Measurements from ENCODE around the gene RPS3. TPM values are rescaled to one million over a fixed set of nuclear protein-coding genes. Genes with fewer than 3 reads are reported as not detected.
A peak's percentile ranks its signal among the peaks of the same experiment; 100 is the strongest.
"Not testable (repeated sequence)": the region's sequence is repeated elsewhere in the genome, so short reads cannot be mapped to it uniquely, and the experiment has no call there.

Gene RPS3
- polyA plus RNA-seq, 4 donors, result 1,492 to 4,274 (median 3,256) TPM

GRCh38 chr11:75409971-75410370, 10.7 kb downstream of the RPS3 start:
- H3K27me3 ChIP-seq (ENCODE audit: control insufficient read depth in 3 of 3, insufficient read depth in 3 of 3, low read length in 3 of 3); FAIRE-seq; H3K4me1 ChIP-seq (ENCODE audit: control insufficient read depth in 3 of 3, insufficient read depth in 2 of 3, low read depth in 1 of 3, low read length in 2 of 3); H3K27ac ChIP-seq (ENCODE audit: low read depth in 1 of 3, low read length in 2 of 3); DNase-seq; H3K9me3 ChIP-seq (ENCODE audit: control insufficient read depth in 2 of 2, insufficient read depth in 1 of 2, low read depth in 1 of 2, low read length in 1 of 2); H3K4me3 ChIP-seq (ENCODE audit: low read depth in 1 of 3, low read length in 3 of 3): not testable (repeated sequence)
- H3K36me3 ChIP-seq (ENCODE audit: control insufficient read depth in 3 of 3, insufficient read depth in 2 of 3, low read depth in 1 of 3, low read length in 3 of 3), result peaks cover 12 to 47% (median 15%) of the 10 kb centered on the region in 3 donors
- WGBS, 3 donors, result 92 to 97% (median 93%) methylated on average over 7 to 28 of the region's 33 CpGs

- DNase-seq, FAIRE-seq: not testable (repeated sequence)
- WGBS, 3 donors, result 85 to 87% (median 86%) methylated on average over 10 of the region's 10 CpGs
Observed at GRCh38 chr11:75413146-75413545, 13.8 kb downstream of the RPS3 start.

GRCh38 chr11:75413864-75414263, 14.5 kb downstream of the RPS3 start:
- H3K9me3 ChIP-seq (ENCODE audit: control insufficient read depth in 2 of 2, insufficient read depth in 1 of 2, low read depth in 1 of 2, low read length in 1 of 2), result no peaks in the 10 kb centered on the region
- H3K27me3 ChIP-seq (ENCODE audit: control insufficient read depth in 3 of 3, insufficient read depth in 3 of 3, low read length in 3 of 3), result no peaks in the 10 kb centered on the region
- FAIRE-seq (no peak), DNase-seq (no peak)
- H3K27ac ChIP-seq (ENCODE audit: low read depth in 1 of 3, low read length in 2 of 3), result no peak overlapping the region
- 74 to 87% (median 86%) methylated on average over 2 of the region's 2 CpGs for WGBS, 3 donors
- H3K36me3 ChIP-seq (ENCODE audit: control insufficient read depth in 3 of 3, insufficient read depth in 2 of 3, low read depth in 1 of 3, low read length in 3 of 3), result peaks cover 0 to 42% (median 7%) of the 10 kb centered on the region in 3 donors
- H3K4me1 ChIP-seq (ENCODE audit: control insufficient read depth in 3 of 3, insufficient read depth in 2 of 3, low read depth in 1 of 3, low read length in 2 of 3), result no peaks in the 10 kb centered on the region
- no peak overlapping the region for H3K4me3 ChIP-seq (ENCODE audit: low read depth in 1 of 3, low read length in 3 of 3)

More at GRCh38 chr11:75413146-75413545, 13.8 kb downstream of the RPS3 start:
- not testable (repeated sequence) for H3K4me3 ChIP-seq (ENCODE audit: low read depth in 1 of 3, low read length in 3 of 3); H3K4me1 ChIP-seq (ENCODE audit: control insufficient read depth in 3 of 3, insufficient read depth in 2 of 3, low read depth in 1 of 3, low read length in 2 of 3); H3K27ac ChIP-seq (ENCODE audit: low read depth in 1 of 3, low read length in 2 of 3); H3K9me3 ChIP-seq (ENCODE audit: control insufficient read depth in 2 of 2, insufficient read depth in 1 of 2, low read depth in 1 of 2, low read length in 1 of 2); H3K27me3 ChIP-seq (ENCODE audit: control insufficient read depth in 3 of 3, insufficient read depth in 3 of 3, low read length in 3 of 3)
- H3K36me3 ChIP-seq (ENCODE audit: control insufficient read depth in 3 of 3, insufficient read depth in 2 of 3, low read depth in 1 of 3, low read length in 3 of 3), result peaks cover under 1 to 49% (median 7%) of the 10 kb centered on the region in 3 donors

DNA sequence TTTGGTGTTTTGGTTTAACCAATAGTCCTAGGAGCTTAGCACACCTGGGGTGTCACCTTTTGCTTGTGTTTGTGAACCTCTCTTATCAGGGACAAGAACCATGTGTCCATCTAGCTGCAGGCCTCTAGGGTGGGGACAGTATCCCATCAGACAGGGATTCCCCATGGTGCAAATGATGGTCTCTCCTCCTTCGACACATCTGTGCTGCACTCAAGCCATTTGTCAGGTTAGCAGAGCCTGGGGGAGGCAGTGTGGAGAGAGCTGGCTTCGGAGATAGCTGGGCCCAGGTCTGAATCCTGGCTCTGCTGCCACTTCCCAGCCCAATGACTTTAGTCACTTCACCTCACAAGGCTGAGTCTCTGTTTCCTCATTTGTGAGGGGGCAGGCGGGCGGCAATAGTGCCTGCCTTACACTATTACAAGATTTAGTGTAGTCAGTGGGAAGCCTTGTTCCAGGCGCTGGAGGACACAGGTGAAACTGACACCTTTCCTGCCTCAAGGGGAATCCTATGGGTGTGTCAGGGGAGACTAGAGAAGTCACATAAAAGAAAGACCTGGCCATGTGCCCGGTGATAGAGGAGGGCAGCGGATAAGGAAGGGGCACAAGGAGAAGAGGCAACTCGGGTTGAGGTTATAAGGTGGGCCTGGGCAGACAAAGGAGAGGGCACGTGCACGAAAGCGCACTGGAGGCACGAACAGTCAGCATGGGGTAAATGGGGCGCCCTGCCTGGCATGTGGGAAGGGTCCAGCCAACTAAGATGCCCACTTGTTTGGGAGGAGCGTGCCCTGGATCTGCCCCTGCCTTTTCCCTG, 21.1 kb downstream of the RPS3 start:
- no peaks in the 10 kb centered on the region for H3K9me3 ChIP-seq (ENCODE audit: control insufficient read depth in 2 of 2, insufficient read depth in 1 of 2, low read depth in 1 of 2, low read length in 1 of 2)
- peaks cover 0 to 32% (median 0%) of the 10 kb centered on the region in 3 donors for H3K36me3 ChIP-seq (ENCODE audit: control insufficient read depth in 3 of 3, insufficient read depth in 2 of 3, low read depth in 1 of 3, low read length in 3 of 3)
- no peak for FAIRE-seq
- H3K27me3 ChIP-seq (ENCODE audit: control insufficient read depth in 3 of 3, insufficient read depth in 3 of 3, low read length in 3 of 3), result no peaks in the 10 kb centered on the region
- WGBS, 3 donors, result 79 to 87% (median 84%) methylated on average over 14 of the region's 14 CpGs
- H3K27ac ChIP-seq (ENCODE audit: low read depth in 1 of 3, low read length in 2 of 3), result no peak overlapping the region
- no peak overlapping the region for H3K4me3 ChIP-seq (ENCODE audit: low read depth in 1 of 3, low read length in 3 of 3)
- peaks cover 0 to 24% (median 0%) of the 10 kb centered on the region in 3 donors for H3K4me1 ChIP-seq (ENCODE audit: control insufficient read depth in 3 of 3, insufficient read depth in 2 of 3, low read depth in 1 of 3, low read length in 2 of 3)
- no peak for DNase-seq

DNA sequence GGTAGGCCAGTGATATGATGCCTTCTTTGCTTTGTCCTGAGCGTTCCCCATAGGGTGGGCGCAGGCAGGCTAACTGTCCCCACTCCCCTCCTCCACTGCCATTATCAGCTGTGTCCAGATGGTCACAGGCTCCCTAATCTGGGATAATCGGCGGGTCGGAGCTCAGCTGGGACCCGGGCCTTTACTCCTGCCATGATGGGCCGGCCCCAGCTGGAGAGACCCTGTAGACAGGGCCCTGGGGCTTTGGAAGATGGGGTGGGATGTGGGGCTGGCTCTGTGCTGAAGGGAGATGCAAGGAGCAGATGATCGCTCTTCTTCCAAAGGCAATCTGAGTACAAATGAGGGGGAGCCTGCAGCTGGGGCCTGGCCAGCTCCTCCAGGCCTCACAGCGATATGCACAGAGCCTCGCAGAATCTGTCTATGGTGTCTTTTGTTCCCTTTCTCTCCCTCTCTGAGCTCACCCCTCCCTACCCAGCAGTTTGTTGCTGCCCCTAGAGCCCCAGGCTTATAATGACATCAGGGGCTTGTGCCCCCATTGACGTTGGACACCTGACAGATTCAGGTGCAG, 21.8 kb downstream of the RPS3 start:
- no peaks in the 10 kb centered on the region for H3K27me3 ChIP-seq (ENCODE audit: control insufficient read depth in 3 of 3, insufficient read depth in 3 of 3, low read length in 3 of 3)
- H3K27ac ChIP-seq (ENCODE audit: low read depth in 1 of 3, low read length in 2 of 3), result peak overlapping the region in 1 of 3 donors; percentile 50
- no peak overlapping the region for H3K4me3 ChIP-seq (ENCODE audit: low read depth in 1 of 3, low read length in 3 of 3)
- H3K4me1 ChIP-seq (ENCODE audit: control insufficient read depth in 3 of 3, insufficient read depth in 2 of 3, low read depth in 1 of 3, low read length in 2 of 3), result peaks cover 0 to 24% (median 0%) of the 10 kb centered on the region in 3 donors
- H3K36me3 ChIP-seq (ENCODE audit: control insufficient read depth in 3 of 3, insufficient read depth in 2 of 3, low read depth in 1 of 3, low read length in 3 of 3), result peaks cover 0 to 34% (median 0%) of the 10 kb centered on the region in 3 donors
- DNase-seq, result no peak
- no peaks in the 10 kb centered on the region for H3K9me3 ChIP-seq (ENCODE audit: control insufficient read depth in 2 of 2, insufficient read depth in 1 of 2, low read depth in 1 of 2, low read length in 1 of 2)
- FAIRE-seq, result no peak
- 82 to 91% (median 89%) methylated on average over 11 of the region's 11 CpGs for WGBS, 3 donors

GRCh38 chr11:75421902-75422247, 22.6 kb downstream of the RPS3 start:
- Histone ChIP-seq H3K4me3 (ENCODE audit: low read depth in 1 of 3, low read length in 3 of 3) (no peak overlapping the region), H3K27ac (ENCODE audit: low read depth in 1 of 3, low read length in 2 of 3) (peak overlapping the region in 1 of 3 donors; percentile 50), H3K9me3 (ENCODE audit: control insufficient read depth in 2 of 2, insufficient read depth in 1 of 2, low read depth in 1 of 2, low read length in 1 of 2) (no peaks in the 10 kb centered on the region), H3K27me3 (ENCODE audit: control insufficient read depth in 3 of 3, insufficient read depth in 3 of 3, low read length in 3 of 3) (no peaks in the 10 kb centered on the region), H3K4me1 (ENCODE audit: control insufficient read depth in 3 of 3, insufficient read depth in 2 of 3, low read depth in 1 of 3, low read length in 2 of 3) (peaks cover 0 to 24% (median 0%) of the 10 kb centered on the region in 3 donors), H3K36me3 (ENCODE audit: control insufficient read depth in 3 of 3, insufficient read depth in 2 of 3, low read depth in 1 of 3, low read length in 3 of 3) (peaks cover 0 to 34% (median 0%) of the 10 kb centered on the region in 3 donors)
- 28 to 77% (median 48%) methylated on average over 2 of the region's 2 CpGs for WGBS, 3 donors
- DNase-seq (peak in 1 of 2 donors; percentile 30), FAIRE-seq (no peak)

- FAIRE-seq, result no peak
- 39 to 78% (median 59%) methylated on average over 15 of the region's 15 CpGs for WGBS, 3 donors
- peaks cover 0 to 24% (median 0%) of the 10 kb centered on the region in 3 donors for H3K4me1 ChIP-seq (ENCODE audit: control insufficient read depth in 3 of 3, insufficient read depth in 2 of 3, low read depth in 1 of 3, low read length in 2 of 3)
- peak; percentile 57 to 65 for DNase-seq
- H3K9me3 ChIP-seq (ENCODE audit: control insufficient read depth in 2 of 2, insufficient read depth in 1 of 2, low read depth in 1 of 2, low read length in 1 of 2), result no peaks in the 10 kb centered on the region
- no peak overlapping the region for H3K4me3 ChIP-seq (ENCODE audit: low read depth in 1 of 3, low read length in 3 of 3)
- no peaks in the 10 kb centered on the region for H3K27me3 ChIP-seq (ENCODE audit: control insufficient read depth in 3 of 3, insufficient read depth in 3 of 3, low read length in 3 of 3)
- H3K36me3 ChIP-seq (ENCODE audit: control insufficient read depth in 3 of 3, insufficient read depth in 2 of 3, low read depth in 1 of 3, low read length in 3 of 3), result peaks cover 0 to 29% (median 0%) of the 10 kb centered on the region in 3 donors
- H3K27ac ChIP-seq (ENCODE audit: low read depth in 1 of 3, low read length in 2 of 3), result peak overlapping the region in 1 of 3 donors; percentile 50
Observed at GRCh38 chr11:75422248-75423231, 23.2 kb downstream of the RPS3 start.

DNA sequence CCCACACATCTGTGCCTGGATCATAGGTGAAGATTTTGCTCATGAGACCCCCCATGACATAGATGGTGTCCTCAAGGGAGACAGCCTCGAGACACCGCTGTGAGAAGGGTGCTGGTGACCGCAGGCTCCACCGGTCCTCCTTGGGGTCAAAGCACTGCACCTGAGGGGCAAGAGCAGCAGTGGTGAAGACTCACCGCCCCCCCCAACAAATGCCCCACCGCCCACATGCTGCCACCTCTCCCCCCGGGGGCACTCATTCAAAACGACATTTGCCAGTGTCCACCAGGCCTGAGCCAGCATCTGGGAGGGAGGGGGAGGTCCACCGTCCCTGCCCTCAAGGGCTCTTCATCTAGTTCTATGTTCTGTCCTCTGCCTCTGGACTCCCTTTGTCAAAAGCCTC, 24.4 kb downstream of the RPS3 start:
- peaks cover 0 to 1% (median 0%) of the 10 kb centered on the region in 3 donors for H3K27me3 ChIP-seq (ENCODE audit: control insufficient read depth in 3 of 3, insufficient read depth in 3 of 3, low read length in 3 of 3)
- no peak overlapping the region for H3K4me3 ChIP-seq (ENCODE audit: low read depth in 1 of 3, low read length in 3 of 3)
- no peak for FAIRE-seq
- DNase-seq, result no peak
- WGBS, 3 donors, result 84 to 87% (median 87%) methylated on average over 7 to 9 of the region's 9 CpGs
- H3K9me3 ChIP-seq (ENCODE audit: control insufficient read depth in 2 of 2, insufficient read depth in 1 of 2, low read depth in 1 of 2, low read length in 1 of 2), result no peaks in the 10 kb centered on the region
- peaks cover 0 to 23% (median 0%) of the 10 kb centered on the region in 3 donors for H3K36me3 ChIP-seq (ENCODE audit: control insufficient read depth in 3 of 3, insufficient read depth in 2 of 3, low read depth in 1 of 3, low read length in 3 of 3)
- no peak overlapping the region for H3K27ac ChIP-seq (ENCODE audit: low read depth in 1 of 3, low read length in 2 of 3)
- peaks cover 0 to 24% (median 3%) of the 10 kb centered on the region in 3 donors for H3K4me1 ChIP-seq (ENCODE audit: control insufficient read depth in 3 of 3, insufficient read depth in 2 of 3, low read depth in 1 of 3, low read length in 2 of 3)
